Measurements from ENCODE around the gene MUC5AC. TPM values are rescaled to one million over a fixed set of nuclear protein-coding genes. Genes with fewer than 3 reads are reported as not detected.

Gene MUC5AC
- total RNA-seq, 1 experiment from 2014 or later = under 0.01 TPM

- TF ChIP-seq, protein P1, sequence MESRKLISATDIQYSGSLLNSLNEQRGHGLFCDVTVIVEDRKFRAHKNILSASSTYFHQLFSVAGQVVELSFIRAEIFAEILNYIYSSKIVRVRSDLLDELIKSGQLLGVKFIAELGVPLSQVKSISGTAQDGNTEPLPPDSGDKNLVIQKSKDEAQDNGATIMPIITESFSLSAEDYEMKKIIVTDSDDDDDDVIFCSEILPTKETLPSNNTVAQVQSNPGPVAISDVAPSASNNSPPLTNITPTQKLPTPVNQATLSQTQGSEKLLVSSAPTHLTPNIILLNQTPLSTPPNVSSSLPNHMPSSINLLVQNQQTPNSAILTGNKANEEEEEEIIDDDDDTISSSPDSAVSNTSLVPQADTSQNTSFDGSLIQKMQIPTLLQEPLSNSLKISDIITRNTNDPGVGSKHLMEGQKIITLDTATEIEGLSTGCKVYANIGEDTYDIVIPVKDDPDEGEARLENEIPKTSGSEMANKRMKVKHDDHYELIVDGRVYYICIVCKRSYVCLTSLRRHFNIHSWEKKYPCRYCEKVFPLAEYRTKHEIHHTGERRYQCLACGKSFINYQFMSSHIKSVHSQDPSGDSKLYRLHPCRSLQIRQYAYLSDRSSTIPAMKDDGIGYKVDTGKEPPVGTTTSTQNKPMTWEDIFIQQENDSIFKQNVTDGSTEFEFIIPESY (IDR thresholded peaks at IDR 0.05; ENCODE audit: extremely low read depth, insufficient replicate concordance, low read length) = no peak
- TF ChIP-seq POLR2A (IDR thresholded peaks at IDR 0.05; ENCODE audit: borderline replicate concordance, extremely low read depth, insufficient read depth, insufficient read length) (no peak), CTCF (IDR thresholded peaks at IDR 0.05 in 2 of 3, conservative IDR thresholded peaks at IDR 0.05 in 1 of 3; ENCODE audit: borderline replicate concordance in 1 of 3, insufficient read depth in 1 of 3, low read depth in 2 of 3, low read length in 2 of 3) (no peak), SP1 (IDR thresholded peaks at IDR 0.05; ENCODE audit: low read depth) (no peak), EZH2 (IDR thresholded peaks at IDR 0.05) (no peak), TCF7L2 (IDR thresholded peaks at IDR 0.05; ENCODE audit: borderline replicate concordance, extremely low read depth, insufficient read depth, insufficient read length) (no peak), CEBPB (IDR thresholded peaks at IDR 0.05; ENCODE audit: low read depth) (no peak), ZNF274 (IDR thresholded peaks at IDR 0.05; ENCODE audit: low read depth, low read length) (no peak), YY1 (IDR thresholded peaks at IDR 0.05; ENCODE audit: extremely low read depth, insufficient replicate concordance, low read depth, low read length) (no peak), JUND (IDR thresholded peaks at IDR 0.05) (no peak)
- TF ChIP-seq, protein P2, sequence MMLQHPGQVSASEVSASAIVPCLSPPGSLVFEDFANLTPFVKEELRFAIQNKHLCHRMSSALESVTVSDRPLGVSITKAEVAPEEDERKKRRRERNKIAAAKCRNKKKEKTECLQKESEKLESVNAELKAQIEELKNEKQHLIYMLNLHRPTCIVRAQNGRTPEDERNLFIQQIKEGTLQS (IDR thresholded peaks at IDR 0.05) = no peak
Measured at GRCh38 chr11:1235901-1236315, 78.2 kb downstream of the MUC5AC start (continued).
